CD8-positive, alpha-beta memory T cell (primary cell): ENCODE results near the gene HIVEP2. TPM values are rescaled to one million over a fixed set of nuclear protein-coding genes. Genes with fewer than 3 reads are reported as not detected.

Experiments
- CTCF ChIA-PET: fragments of 350-600 bp; sonication (Branson Sonifier 250); formaldehyde crosslinking; loops from one replicate; lab custom pipeline; 2021; ENCODE audit warnings: antibody characterized with exemption; lab: Charles Lee
- POLR2A ChIA-PET: fragments of 350-600 bp; sonication (Branson Sonifier 250); formaldehyde crosslinking; loops from one replicate; lab custom pipeline; 2021; ENCODE audit warnings: antibody characterized with exemption; lab: Charles Lee
- DNase-seq, 5 donors: peaks; one replicate each; pipeline versions ENCODE4 v3.0.0 to v3.0.0-alpha.2; 2020 to 2022; ENCODE audit warnings: mixed read lengths in 1 of 5
- H3K27ac ChIP-seq: one replicate; pipeline ENCODE4 v1.7.0; 2013; ENCODE audit warnings: low read depth, mild to moderate bottlenecking, low read length, moderate library complexity
- H3K27me3 ChIP-seq: 2 replicates; pipeline ENCODE4 v1.7.0; 2013; ENCODE audit warnings: low read length, mild to moderate bottlenecking; ENCODE audit not compliant: insufficient read depth, poor library complexity, severe bottlenecking
- H3K36me3 ChIP-seq: 2 replicates; pipeline ENCODE4 v1.7.0; 2013; ENCODE audit warnings: mild to moderate bottlenecking, low read length, moderate library complexity; ENCODE audit not compliant: insufficient read depth
- H3K4me1 ChIP-seq: 2 replicates; pipeline ENCODE4 v1.7.0; 2013; ENCODE audit warnings: mild to moderate bottlenecking, low read length, moderate library complexity; ENCODE audit not compliant: insufficient read depth
- H3K4me3 ChIP-seq: 2 replicates; pipeline ENCODE4 v1.7.0; 2013; ENCODE audit warnings: mild to moderate bottlenecking, low read length
- H3K9me3 ChIP-seq: 2 replicates; pipeline ENCODE4 v1.7.0; 2013; ENCODE audit warnings: mild to moderate bottlenecking, low read length
- H3K27ac Mint-ChIP-seq, 8 donors: one replicate each; pipeline ENCODE4 v1.8.0; 2020 to 2021; ENCODE audit warnings: mixed read lengths in 8 of 8, mild to moderate bottlenecking in 6 of 8, inconsistent platforms in 3 of 8, moderate library complexity in 3 of 8
- H3K27me3 Mint-ChIP-seq, 2 donors: one replicate each; pipeline ENCODE4 v1.8.0; 2020 to 2021; ENCODE audit warnings: mixed read lengths in 2 of 2, mild to moderate bottlenecking in 1 of 2, moderate library complexity in 1 of 2
- H3K36me3 Mint-ChIP-seq, 3 donors: one replicate each; pipeline ENCODE4 v1.8.0; 2020 to 2021; ENCODE audit warnings: mixed read lengths in 3 of 3, inconsistent platforms in 1 of 3, mild to moderate bottlenecking in 1 of 3
- H3K4me1 Mint-ChIP-seq, 3 donors: one replicate each; pipeline ENCODE4 v1.8.0; 2020 to 2021; ENCODE audit warnings: mixed read lengths in 3 of 3, inconsistent platforms in 1 of 3, mild to moderate bottlenecking in 1 of 3
- H3K4me3 Mint-ChIP-seq, 7 donors: one replicate each; pipeline ENCODE4 v1.8.0; 2020 to 2021; ENCODE audit warnings: mixed read lengths in 7 of 7, mild to moderate bottlenecking in 6 of 7, moderate library complexity in 4 of 7, inconsistent platforms in 2 of 7
- H3K9me3 Mint-ChIP-seq, 5 donors: one replicate each; pipeline ENCODE4 v1.8.0; 2020 to 2022; ENCODE audit warnings: mixed read lengths in 5 of 5, mild to moderate bottlenecking in 3 of 5, moderate library complexity in 2 of 5, inconsistent platforms in 1 of 5
- polyA plus RNA-seq: library from polyadenylated mRNA; unstranded; fragments of 300-500 nt; fragmentation: Illumina TruSeq; gene quantifications from one replicate; pipeline ENCODE4 v1.2.3, GENCODE V29; 2021
- total RNA-seq, 2 experiments: library from RNA; stranded (reverse); gene quantifications; one replicate each; pipeline ENCODE4 v1.2.3, GENCODE V29; 2021

The HIVEP2 gene
- total and polyA plus RNA-seq, 3 experiments from 2014 or later = 15.4 to 37.2 (median 37.1) TPM

DNA sequence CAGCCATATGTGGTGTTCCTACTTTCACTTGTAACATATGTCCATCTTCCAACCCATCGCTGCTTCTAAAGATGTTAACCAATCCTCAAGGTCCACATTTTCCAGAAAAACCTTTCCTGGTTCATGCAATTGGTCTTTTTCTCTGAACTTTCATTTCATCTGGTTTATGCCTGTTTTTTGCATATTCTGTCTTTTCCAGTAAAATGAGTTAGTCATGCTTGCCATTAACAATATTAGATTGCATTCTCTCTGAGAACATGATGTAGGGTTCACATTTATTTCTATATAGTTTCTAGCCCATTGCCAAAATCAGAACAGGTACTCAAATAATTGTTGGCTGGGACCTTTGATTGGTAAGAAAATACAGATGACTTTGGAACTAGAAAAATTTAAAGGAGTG lies 36.7 kb downstream of the HIVEP2 start:
- POLR2A ChIA-PET = interaction anchor here (1.1 kb wide), 1 partner anchor 22 kb away, joined by 3 read pairs; no protein-coding TSS in a partner anchor
- Mint-ChIP-seq H3K4me1 (peaks cover 65 to 83% (median 66%) of the 10 kb centered on the region in 3 donors), H3K36me3 (peaks cover 0 to 14% (median 3%) of the 10 kb centered on the region in 3 donors), H3K9me3 (no peaks in the 10 kb centered on the region), H3K27me3 (no peaks in the 10 kb centered on the region), H3K27ac (peak overlapping the region; percentile 81 to 98 (median 92)), H3K4me3 (peak overlapping the region; percentile 81 to 92 (median 88))
- no peak overlapping the region for H3K4me3 ChIP-seq
- peaks cover 75% of the 10 kb centered on the region for H3K4me1 ChIP-seq
- no peak for DNase-seq
- no peaks in the 10 kb centered on the region for H3K9me3 ChIP-seq
- CTCF ChIA-PET = interaction anchor here (1.8 kb wide), 1 partner anchor 17 kb away, joined by 4 read pairs; no protein-coding TSS in a partner anchor
- H3K27me3 ChIP-seq = no peaks in the 10 kb centered on the region
- no peak overlapping the region for H3K27ac ChIP-seq
- no peaks in the 10 kb centered on the region for H3K36me3 ChIP-seq

- peak in 3 of 5 donors; percentile 10 to 56 (median 28) for DNase-seq
- Histone ChIP-seq H3K27ac (peak overlapping the region; percentile 41), H3K4me3 (peak overlapping the region; percentile 52), H3K27me3 (no peaks in the 10 kb centered on the region), H3K4me1 (peaks cover 75% of the 10 kb centered on the region), H3K9me3 (no peaks in the 10 kb centered on the region), H3K36me3 (no peaks in the 10 kb centered on the region)
- H3K27ac Mint-ChIP-seq = peak overlapping the region; percentile 81 to 98 (median 92)
- no peaks in the 10 kb centered on the region for H3K27me3 Mint-ChIP-seq
- CTCF ChIA-PET = interaction anchor here (0.8 to 1.8 kb wide), 5 partner anchors 8 to 158 kb away, joined by 3 to 4 read pairs (median 3); no protein-coding TSS in a partner anchor
- H3K9me3 Mint-ChIP-seq = no peaks in the 10 kb centered on the region
- peaks cover 58 to 83% (median 59%) of the 10 kb centered on the region in 3 donors for H3K4me1 Mint-ChIP-seq
- H3K4me3 Mint-ChIP-seq = peak overlapping the region; percentile 81 to 92 (median 88)
- H3K36me3 Mint-ChIP-seq = peaks cover 0 to 10% (median 3%) of the 10 kb centered on the region in 3 donors
- POLR2A ChIA-PET = interaction anchor here (1.1 to 6.6 kb wide), 6 partner anchors 19 to 39 kb away, joined by 3 to 60 read pairs (median 6); partner anchors contain the start of gene HIVEP2
These were observed 37.4 kb downstream of the HIVEP2 start for GRCh38 chr6:142907544-142907943.

GRCh38 chr6:142906945-142907470 lies 38.0 kb downstream of the HIVEP2 start:
- peak overlapping the region; percentile 52 for H3K4me3 ChIP-seq
- peaks cover 75% of the 10 kb centered on the region for H3K4me1 ChIP-seq
- Mint-ChIP-seq H3K4me1 (peaks cover 52 to 83% (median 54%) of the 10 kb centered on the region in 3 donors), H3K4me3 (peak overlapping the region; percentile 81 to 92 (median 88)), H3K27ac (peak overlapping the region; percentile 81 to 98 (median 92)), H3K36me3 (peaks cover 0 to 8% (median 0%) of the 10 kb centered on the region in 3 donors), H3K9me3 (no peaks in the 10 kb centered on the region), H3K27me3 (no peaks in the 10 kb centered on the region)
- H3K27me3 ChIP-seq = no peaks in the 10 kb centered on the region
- DNase-seq = peak in 1 of 5 donors; percentile 26
- no peaks in the 10 kb centered on the region for H3K36me3 ChIP-seq
- ChIA-PET CTCF (interaction anchor here (0.8 to 1.8 kb wide), 5 partner anchors 9 to 157 kb away, joined by 3 to 4 read pairs (median 3); no protein-coding TSS in a partner anchor), POLR2A (interaction anchor here (1.1 to 6.6 kb wide), 7 partner anchors 20 to 40 kb away, joined by 3 to 60 read pairs (median 6); partner anchors contain the start of gene HIVEP2)
- no peaks in the 10 kb centered on the region for H3K9me3 ChIP-seq
- peak overlapping the region; percentile 41 for H3K27ac ChIP-seq

GRCh38 chr6:142903812-142904211 lies 41.2 kb downstream of the HIVEP2 start:
- Mint-ChIP-seq H3K27me3 (no peaks in the 10 kb centered on the region), H3K4me3 (peak overlapping the region; percentile 57 to 83 (median 79)), H3K27ac (peak overlapping the region; percentile 92 to 99 (median 96)), H3K4me1 (peaks cover 23 to 76% (median 24%) of the 10 kb centered on the region in 3 donors), H3K9me3 (no peaks in the 10 kb centered on the region), H3K36me3 (peaks cover 0 to 15% (median 0%) of the 10 kb centered on the region in 3 donors)
- CTCF ChIA-PET = interaction anchor here (0.8 to 2.1 kb wide), 3 partner anchors 9 to 32 kb away, joined by 3 to 6 read pairs (median 4); no protein-coding TSS in a partner anchor
- POLR2A ChIA-PET = interaction anchor here (0.5 to 6.6 kb wide), 7 partner anchors 9 to 110 kb away, joined by 3 to 60 read pairs (median 4); no protein-coding TSS in a partner anchor
- H3K4me3 ChIP-seq = peak overlapping the region; percentile 10
- no peaks in the 10 kb centered on the region for H3K27me3 ChIP-seq
- H3K27ac ChIP-seq = peak overlapping the region; percentile 62
- no peaks in the 10 kb centered on the region for H3K36me3 ChIP-seq
- no peaks in the 10 kb centered on the region for H3K9me3 ChIP-seq
- peak in 3 of 5 donors; percentile 20 to 49 (median 49) for DNase-seq
- H3K4me1 ChIP-seq = peaks cover 77% of the 10 kb centered on the region

DNA sequence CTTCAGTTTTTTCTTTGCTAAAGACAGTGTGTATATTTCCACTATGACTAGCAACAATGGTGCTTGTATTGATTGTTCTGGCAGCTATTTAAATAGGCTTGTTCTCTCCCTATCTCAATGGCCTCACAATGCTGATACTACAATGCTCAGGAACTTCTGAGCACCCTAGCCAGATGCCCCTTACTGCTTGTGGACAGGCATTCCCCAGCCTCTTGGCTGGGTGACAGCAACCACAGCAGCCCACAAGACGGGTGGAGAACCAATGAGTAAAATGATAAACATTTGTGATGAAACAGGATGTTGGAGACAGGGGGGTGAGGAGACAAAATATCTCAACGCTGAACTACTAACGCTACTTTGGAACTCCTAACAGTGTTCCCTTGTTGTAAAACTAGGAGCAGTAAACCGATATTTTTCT lies 42.3 kb downstream of the HIVEP2 start:
- H3K4me3 Mint-ChIP-seq = peak overlapping the region; percentile 38 to 83 (median 80)
- H3K9me3 Mint-ChIP-seq = no peaks in the 10 kb centered on the region
- CTCF ChIA-PET = interaction anchor here (0.7 to 2.6 kb wide), 4 partner anchors 20 to 44 kb away, joined by 3 to 6 read pairs (median 6); no protein-coding TSS in a partner anchor
- POLR2A ChIA-PET = interaction anchor here (0.6 to 6.6 kb wide), 6 partner anchors 13 to 95 kb away, joined by 3 to 60 read pairs (median 4); no protein-coding TSS in a partner anchor
- H3K27ac Mint-ChIP-seq = peak overlapping the region; percentile 92 to 99 (median 96)
- Histone ChIP-seq H3K27me3 (no peaks in the 10 kb centered on the region), H3K36me3 (no peaks in the 10 kb centered on the region), H3K9me3 (no peaks in the 10 kb centered on the region), H3K27ac (peak overlapping the region; percentile 62), H3K4me1 (peaks cover 72% of the 10 kb centered on the region), H3K4me3 (peak overlapping the region; percentile 21)
- H3K4me1 Mint-ChIP-seq = peaks cover 13 to 67% (median 13%) of the 10 kb centered on the region in 3 donors
- peak; percentile 65 to 91 (median 85) for DNase-seq
- peaks cover 0 to 15% (median 0%) of the 10 kb centered on the region in 3 donors for H3K36me3 Mint-ChIP-seq
- no peaks in the 10 kb centered on the region for H3K27me3 Mint-ChIP-seq

DNA sequence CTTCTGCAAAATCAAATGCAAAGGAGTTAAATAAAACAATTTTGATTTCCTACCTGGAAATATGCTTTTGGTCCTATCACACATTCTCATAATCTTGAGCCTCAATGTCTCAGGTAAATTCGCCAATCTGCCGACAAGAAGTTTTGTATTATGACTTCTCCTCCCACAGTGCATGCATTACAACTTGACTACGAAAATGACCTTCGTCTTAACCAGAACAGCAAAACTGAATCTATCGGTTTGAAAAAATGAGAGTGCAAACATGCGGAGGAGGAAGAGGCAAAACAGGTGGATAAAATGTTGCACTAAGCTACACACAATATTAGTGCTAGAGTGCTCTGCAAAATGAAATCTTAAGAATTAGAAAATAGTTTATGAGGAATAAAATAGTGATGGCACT lies 43.4 kb downstream of the HIVEP2 start:
- Mint-ChIP-seq H3K27ac (peak overlapping the region; percentile 92 to 99 (median 96)), H3K36me3 (peaks cover 0 to 7% (median 0%) of the 10 kb centered on the region in 3 donors), H3K27me3 (no peaks in the 10 kb centered on the region), H3K9me3 (no peaks in the 10 kb centered on the region), H3K4me3 (peak overlapping the region in 6 of 7 donors; percentile 61 to 83 (median 80)), H3K4me1 (peaks cover 2 to 56% (median 3%) of the 10 kb centered on the region in 3 donors)
- no peaks in the 10 kb centered on the region for H3K9me3 ChIP-seq
- H3K4me3 ChIP-seq = no peak overlapping the region
- ChIA-PET POLR2A (interaction anchor here (0.8 to 6.6 kb wide), 3 partner anchors 16 to 45 kb away, joined by 3 to 60 read pairs (median 4); no protein-coding TSS in a partner anchor), CTCF (interaction anchor here (1.0 to 2.6 kb wide), 6 partner anchors 12 to 155 kb away, joined by 3 to 6 read pairs (median 4); no protein-coding TSS in a partner anchor)
- H3K4me1 ChIP-seq = peaks cover 82% of the 10 kb centered on the region
- H3K36me3 ChIP-seq = no peaks in the 10 kb centered on the region
- no peak overlapping the region for H3K27ac ChIP-seq
- H3K27me3 ChIP-seq = no peaks in the 10 kb centered on the region
- no peak for DNase-seq

- H3K27ac Mint-ChIP-seq = peak overlapping the region; percentile 33 to 98 (median 88)
- no peaks in the 10 kb centered on the region for H3K27me3 Mint-ChIP-seq
- peak in 3 of 5 donors; percentile 30 to 88 (median 55) for DNase-seq
- H3K36me3 Mint-ChIP-seq = peaks cover 0 to 10% (median 3%) of the 10 kb centered on the region in 3 donors
- Histone ChIP-seq H3K9me3 (no peaks in the 10 kb centered on the region), H3K4me3 (no peak overlapping the region), H3K27me3 (no peaks in the 10 kb centered on the region), H3K36me3 (no peaks in the 10 kb centered on the region), H3K27ac (no peak overlapping the region), H3K4me1 (peaks cover 93% of the 10 kb centered on the region)
- ChIA-PET CTCF (interaction anchor here (1.5 kb wide), 1 partner anchor 14 kb away, joined by 3 read pairs; no protein-coding TSS in a partner anchor), POLR2A (interaction anchor here (0.8 kb wide), 1 partner anchor 27 kb away, joined by 5 read pairs; no protein-coding TSS in a partner anchor)
- no peaks in the 10 kb centered on the region for H3K9me3 Mint-ChIP-seq
- H3K4me3 Mint-ChIP-seq = peak overlapping the region; percentile 5 to 58 (median 19)
- peaks cover 0 to 56% (median 2%) of the 10 kb centered on the region in 3 donors for H3K4me1 Mint-ChIP-seq
These were observed 44.6 kb downstream of the HIVEP2 start for GRCh38 chr6:142900227-142900971.
